Measurements from ENCODE around the gene CFAP20DC. TPM values are rescaled to one million over a fixed set of nuclear protein-coding genes. Genes with fewer than 3 reads are reported as not detected.

CFAP20DC gene
- total and polyA plus RNA-seq, 2 of the 8 experiments (the other 6 are each of a cell fraction or from before 2014, with no cell fraction given) = 2.2 to 2.8 TPM

GRCh38 chr3:58899159-58899952, 150.5 kb downstream of the CFAP20DC start:
- Histone ChIP-seq H2BK15ac (ENCODE audit: low read length) (no peak overlapping the region), H3K56ac (replicated peaks; ENCODE audit: insufficient read length, low read depth, low read length) (no peak overlapping the region), H3K4me3 (ENCODE audit: extremely low read depth in 1 of 4, insufficient read depth in 2 of 4, low read depth in 3 of 4, low read length in 4 of 4) (no peak overlapping the region), H3K27me3 (replicated peaks in 1 of 4; ENCODE audit: control insufficient read depth in 3 of 4, extremely low read depth in 1 of 4, insufficient read depth in 3 of 4, low read length in 3 of 4) (no peaks in the 10 kb centered on the region), H3K23ac (ENCODE audit: insufficient read length) (no peak overlapping the region), H2BK20ac (ENCODE audit: low read length) (no peak overlapping the region), H3K23me2 (ENCODE audit: low read depth, low read length) (no peaks in the 10 kb centered on the region), H2AFZ (ENCODE audit: low read length) (0 out of 2 replicates have a peak overlapping the region, but pooled peaks have one; percentile 2), H4K20me1 (replicated peaks in 1 of 2; ENCODE audit: control insufficient read depth in 1 of 2, insufficient read depth in 2 of 2, low read length in 2 of 2) (no peaks in the 10 kb centered on the region), H3K9ac (replicated peaks in 1 of 4; ENCODE audit: extremely low read depth in 1 of 4, low read depth in 3 of 4, low read length in 3 of 4) (no peak overlapping the region), H2BK12ac (ENCODE audit: low read depth, low read length) (no peak overlapping the region), H3K36me3 (ENCODE audit: control insufficient read depth in 2 of 4, insufficient read depth in 4 of 4, low read length in 3 of 4) (no peaks in the 10 kb centered on the region), H4K5ac (ENCODE audit: insufficient read length, low read depth, low read length) (no peak overlapping the region), H3K4me1 (replicated peaks in 1 of 4; ENCODE audit: control insufficient read depth in 3 of 4, insufficient read depth in 4 of 4, low read length in 3 of 4) (peaks cover 0 to 5% (median 2%) of the 10 kb centered on the region in 4 experiments; a peak in 5 of 7 replicates), H3K18ac (ENCODE audit: extremely low read depth, low read length) (no peak overlapping the region), H3K4ac (replicated peaks; ENCODE audit: insufficient read length, low read depth, low read length) (no peak overlapping the region), H3K79me2 (ENCODE audit: control insufficient read depth in 1 of 2, insufficient read depth in 2 of 2, low read length in 2 of 2) (no peaks in the 10 kb centered on the region), H2BK120ac (replicated peaks; ENCODE audit: low read depth, low read length) (no peak overlapping the region), H3K9me3 (ENCODE audit: insufficient read depth in 2 of 2, low read depth in 1 of 2, low read length in 1 of 2) (peaks cover 2 to 8% of the 10 kb centered on the region in 2 experiments; a peak in 2 of 4 replicates), H2BK5ac (ENCODE audit: low read depth, low read length) (no peak overlapping the region), H3K79me1 (ENCODE audit: low read depth, low read length) (no peaks in the 10 kb centered on the region), H4K8ac (ENCODE audit: extremely low read depth, insufficient read depth, low read length) (no peak overlapping the region), H3K4me2 (ENCODE audit: insufficient read depth in 1 of 2, low read depth in 2 of 2, low read length in 2 of 2) (no peak overlapping the region), H3K27ac (ENCODE audit: low read depth, low read length) (no peak overlapping the region), H2AK5ac (ENCODE audit: low read depth, low read length) (no peak overlapping the region), H4K91ac (replicated peaks; ENCODE audit: insufficient read length, low read length) (no peak overlapping the region), H3K14ac (ENCODE audit: insufficient read length) (no peak overlapping the region)
- 84% methylated on average over 8 of the region's 8 CpGs; no CpG with 5 or more reads in 1 of the 2 experiments for WGBS, 2 experiments (ENCODE audit: extremely low coverage in 1 of 2, insufficient coverage in 1 of 2, insufficient read length in 1 of 2, insufficient replicate concordance in 2 of 2, low coverage in 1 of 2, low lambda C conversion rate in 2 of 2, missing lambda C conversion rate in 1 of 2)
- FAIRE-seq (no peak), DNase-seq (ENCODE audit: low read depth in 1 of 2, low spot score in 2 of 2) (peak in 1 of 2 experiments; percentile 41)
- POLR2A ChIA-PET (ENCODE audit: partially characterized antibody) = no interaction called here
- CTCF ChIA-PET (ENCODE audit: partially characterized antibody) = no interaction called here
- TF ChIP-seq EGR1 (IDR thresholded peaks at IDR 0.05; ENCODE audit: borderline replicate concordance, low read depth, low read length) (no peak), POU5F1 (IDR thresholded peaks at IDR 0.05; ENCODE audit: low read depth, low read length) (no peak), HDAC6 (IDR thresholded peaks at IDR 0.05; ENCODE audit: low read depth, low read length) (no peak), GTF2F1 (IDR thresholded peaks at IDR 0.05; ENCODE audit: borderline replicate concordance, low read depth, low read length) (no peak), FOSL1 (IDR thresholded peaks at IDR 0.05; ENCODE audit: insufficient read depth, low read depth, low read length) (no peak), KDM5A (IDR thresholded peaks at IDR 0.05; ENCODE audit: low read length) (no peak), BCL11A (IDR thresholded peaks at IDR 0.05; ENCODE audit: low read depth in 2 of 2, low read length in 2 of 2) (no peak)

All from H1 (cell line).